Stimulated activated CD4-positive, alpha-beta T cell treated with anti-CD3 and anti-CD28 coated beads, Interleukin-12 subunit alpha, Interleukin-12 subunit beta, amount 100 ng/mL, for 4 hours (primary cell): Measurements from ENCODE around the gene HDAC4.

ENCODE experiments used
- DNase-seq: peaks from one replicate; pipeline ENCODE4 v3.0.0-alpha.2; 2020

Gene HDAC4

DNA sequence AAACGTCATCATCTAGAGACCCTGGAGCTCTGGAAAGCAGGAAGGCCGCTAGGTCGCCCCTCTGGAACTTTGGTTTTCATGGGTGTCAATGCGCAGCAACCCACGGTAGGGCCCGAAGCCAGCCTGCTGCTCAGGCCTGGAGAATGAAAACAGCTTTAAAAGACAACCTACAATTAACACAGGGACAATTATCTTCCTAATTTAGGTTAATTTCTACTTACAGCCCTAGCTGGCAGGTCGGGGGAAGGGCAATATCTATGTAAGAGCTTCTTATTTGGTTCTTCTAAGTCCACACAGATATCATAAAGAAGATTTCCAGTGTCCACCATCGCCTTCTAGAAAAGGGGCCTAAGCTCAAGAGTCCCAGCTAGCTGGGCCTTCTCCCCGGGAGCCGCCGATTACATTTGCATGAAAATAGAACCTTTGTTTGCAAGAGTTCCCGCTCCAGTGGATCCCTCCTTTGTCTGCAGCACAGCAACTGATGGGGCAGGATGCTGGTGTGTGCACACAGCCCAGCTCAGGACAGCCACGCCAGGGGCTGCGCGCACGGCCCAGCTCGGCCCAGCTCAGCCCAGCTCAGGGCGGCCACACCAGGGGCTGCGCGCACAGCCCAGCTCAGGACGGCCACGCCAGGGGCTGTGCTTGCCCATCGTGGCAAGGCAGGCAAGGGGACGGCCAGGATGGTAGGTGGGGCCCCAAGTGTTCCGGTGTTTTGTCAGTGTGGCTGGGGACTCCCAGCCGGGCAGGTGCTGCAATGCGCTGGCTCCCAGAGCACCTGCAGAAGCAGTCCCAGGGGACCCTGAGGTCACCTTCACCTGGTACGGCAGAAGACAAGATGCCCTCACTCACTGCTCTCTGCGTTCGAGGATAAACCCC is 109.1 kb downstream of the HDAC4 start:
- no peak for DNase-seq

DNA sequence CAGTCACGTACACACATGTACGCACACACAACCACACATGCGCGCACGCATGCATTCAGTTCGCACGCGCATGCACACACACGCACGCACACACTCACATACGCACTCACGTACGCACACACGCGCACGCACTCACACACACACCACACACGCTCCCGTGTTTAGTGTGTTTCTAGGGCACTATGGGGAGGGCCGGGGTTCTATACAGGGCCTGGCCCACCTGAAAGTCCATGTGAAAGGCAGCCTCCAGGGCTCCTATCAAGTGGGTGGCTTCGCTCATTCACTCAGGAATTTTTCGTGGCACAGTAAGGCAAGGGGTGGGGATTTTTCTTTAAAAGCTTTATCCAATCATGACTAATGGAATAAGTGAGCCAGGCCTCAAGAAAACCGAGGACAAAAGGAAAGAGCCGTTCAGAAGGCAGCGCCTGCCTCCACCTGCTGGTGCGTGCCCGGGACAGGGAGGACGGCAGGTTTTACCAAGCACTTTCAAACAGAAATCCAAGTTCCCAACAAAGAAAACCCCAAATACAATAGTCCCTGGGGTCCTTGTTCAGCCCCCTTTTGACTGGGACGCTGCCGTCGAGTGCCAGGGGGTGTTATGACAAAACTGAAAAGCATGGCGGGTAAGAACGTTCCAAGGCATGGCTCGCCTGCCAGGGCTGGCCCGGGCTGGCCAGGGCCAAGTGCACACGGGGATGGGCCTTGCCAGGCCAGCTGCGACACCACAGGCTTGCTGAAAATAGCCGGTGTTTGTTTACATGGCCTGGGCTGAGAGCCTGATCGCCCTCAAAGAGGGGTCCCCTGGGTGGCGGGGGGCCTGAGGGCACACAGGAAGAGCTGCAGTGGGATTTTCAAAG is 110.0 kb downstream of the HDAC4 start:
- DNase-seq: no peak

DNA sequence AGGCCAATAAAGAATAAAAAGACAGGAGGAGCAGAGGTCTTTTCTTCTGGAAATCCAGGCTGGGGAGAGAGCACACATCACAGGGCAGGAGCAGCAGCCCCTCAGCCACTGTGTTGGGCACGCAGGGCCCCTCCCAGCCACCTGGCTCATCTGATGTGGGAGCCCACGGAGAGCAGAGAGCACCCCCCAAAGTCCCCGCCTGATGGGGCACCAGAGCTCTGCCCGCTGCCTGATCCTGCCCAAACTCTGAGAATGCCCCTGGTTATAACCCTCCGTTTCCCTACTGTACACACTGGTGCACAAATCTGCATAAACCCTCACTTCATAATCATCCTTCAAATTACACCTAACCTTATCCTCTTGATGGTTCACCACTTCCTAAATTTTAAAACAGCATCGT is 111.3 kb downstream of the HDAC4 start:
- no peak for DNase-seq

DNA sequence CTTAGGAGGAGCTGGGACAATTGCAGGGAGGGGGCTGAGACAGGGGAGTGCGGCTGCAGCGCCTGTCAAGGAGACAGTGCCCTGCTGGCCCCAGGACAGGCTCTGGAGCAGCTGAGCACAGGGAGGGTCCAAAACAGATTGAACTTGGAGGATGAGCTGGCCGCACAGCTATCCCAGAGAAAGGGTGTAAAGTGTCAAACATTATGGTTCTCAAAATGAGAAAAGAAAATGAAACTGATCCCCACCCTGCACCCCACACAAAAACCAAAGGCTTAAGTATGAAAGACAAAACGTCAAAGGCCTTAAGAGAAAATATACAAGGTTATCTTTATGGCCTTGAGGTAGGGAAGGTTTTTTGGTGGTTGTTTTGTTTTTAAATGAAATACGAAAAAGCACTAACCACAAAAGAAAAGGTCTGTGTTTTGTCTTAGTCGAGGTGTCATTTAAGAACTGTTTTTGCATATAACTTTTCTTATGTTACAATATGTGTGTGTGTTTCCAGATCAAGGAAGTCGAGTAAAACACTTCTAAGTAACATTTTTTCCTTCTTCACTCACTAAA is 111.8 kb downstream of the HDAC4 start:
- DNase-seq: no peak

DNA sequence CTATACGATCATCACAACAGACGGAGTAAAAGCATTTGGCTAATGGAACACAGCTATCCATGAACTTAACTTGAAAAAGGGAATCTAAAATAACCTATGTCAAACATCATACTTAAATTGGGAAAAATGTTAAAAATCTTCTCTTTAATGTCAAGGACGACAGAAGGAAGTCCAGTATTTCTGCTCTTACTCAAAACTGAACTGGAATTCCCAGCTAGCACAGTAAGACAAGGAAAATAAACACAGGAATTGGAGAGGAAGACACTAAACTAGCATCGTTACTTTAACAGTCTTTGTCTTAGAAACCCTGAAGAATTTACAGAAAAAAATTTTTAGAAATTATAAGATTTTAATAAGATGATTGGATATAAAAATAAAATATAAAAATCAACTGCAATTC is 112.6 kb downstream of the HDAC4 start:
- DNase-seq: no peak

DNA sequence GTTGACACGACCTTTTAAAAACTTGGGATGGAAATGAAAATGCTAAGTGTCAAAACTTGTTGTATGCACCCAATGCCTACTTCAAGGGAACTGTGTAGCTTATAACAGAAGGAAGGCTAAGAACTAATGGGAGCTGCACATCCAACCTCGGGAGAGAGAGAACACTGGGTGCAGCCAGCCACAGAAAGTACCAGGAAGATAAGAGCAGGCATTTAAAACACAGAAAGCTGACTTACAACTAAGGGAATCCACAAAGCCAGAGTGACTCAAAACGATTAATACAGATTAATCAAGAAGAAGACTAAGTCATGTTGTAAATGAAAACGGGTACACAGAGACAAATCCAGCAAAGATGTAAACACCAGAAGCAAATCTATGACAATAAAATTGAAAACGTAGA is 113.4 kb downstream of the HDAC4 start:
- DNase-seq: no peak

DNA sequence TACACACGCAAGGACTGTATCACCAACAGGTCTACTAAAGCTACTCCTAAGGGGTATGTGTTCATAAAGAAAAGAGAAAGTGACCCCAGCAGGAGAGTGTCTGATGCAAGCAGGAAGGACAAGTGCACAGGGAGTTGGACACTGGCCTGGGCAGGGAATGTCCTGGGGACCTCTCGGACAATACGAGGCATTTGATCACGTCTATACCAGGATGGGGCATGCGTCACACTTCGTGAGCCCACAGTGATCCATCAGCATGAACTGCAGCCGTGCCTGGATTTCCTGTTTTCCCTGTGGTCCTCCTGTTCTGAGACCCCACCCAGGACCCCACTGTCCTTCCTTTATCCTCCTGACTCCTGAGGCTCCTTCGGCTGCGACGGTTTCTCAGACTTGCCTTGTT is 113.9 kb downstream of the HDAC4 start:
- no peak for DNase-seq

DNA sequence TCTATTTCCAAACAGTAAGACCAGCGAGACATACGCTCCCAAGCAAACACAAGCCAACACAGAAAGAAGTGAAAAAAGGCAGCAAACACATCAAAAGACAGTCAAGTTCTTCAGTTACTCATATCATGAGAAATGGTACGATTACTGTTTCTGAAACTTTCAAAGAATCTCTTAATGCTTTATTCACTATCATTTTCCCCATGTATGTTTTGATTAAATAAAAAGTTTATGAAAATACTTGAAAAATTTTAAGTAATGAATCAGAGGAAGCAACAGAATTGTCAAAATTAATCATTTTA is 114.9 kb downstream of the HDAC4 start:
- no peak for DNase-seq

DNA sequence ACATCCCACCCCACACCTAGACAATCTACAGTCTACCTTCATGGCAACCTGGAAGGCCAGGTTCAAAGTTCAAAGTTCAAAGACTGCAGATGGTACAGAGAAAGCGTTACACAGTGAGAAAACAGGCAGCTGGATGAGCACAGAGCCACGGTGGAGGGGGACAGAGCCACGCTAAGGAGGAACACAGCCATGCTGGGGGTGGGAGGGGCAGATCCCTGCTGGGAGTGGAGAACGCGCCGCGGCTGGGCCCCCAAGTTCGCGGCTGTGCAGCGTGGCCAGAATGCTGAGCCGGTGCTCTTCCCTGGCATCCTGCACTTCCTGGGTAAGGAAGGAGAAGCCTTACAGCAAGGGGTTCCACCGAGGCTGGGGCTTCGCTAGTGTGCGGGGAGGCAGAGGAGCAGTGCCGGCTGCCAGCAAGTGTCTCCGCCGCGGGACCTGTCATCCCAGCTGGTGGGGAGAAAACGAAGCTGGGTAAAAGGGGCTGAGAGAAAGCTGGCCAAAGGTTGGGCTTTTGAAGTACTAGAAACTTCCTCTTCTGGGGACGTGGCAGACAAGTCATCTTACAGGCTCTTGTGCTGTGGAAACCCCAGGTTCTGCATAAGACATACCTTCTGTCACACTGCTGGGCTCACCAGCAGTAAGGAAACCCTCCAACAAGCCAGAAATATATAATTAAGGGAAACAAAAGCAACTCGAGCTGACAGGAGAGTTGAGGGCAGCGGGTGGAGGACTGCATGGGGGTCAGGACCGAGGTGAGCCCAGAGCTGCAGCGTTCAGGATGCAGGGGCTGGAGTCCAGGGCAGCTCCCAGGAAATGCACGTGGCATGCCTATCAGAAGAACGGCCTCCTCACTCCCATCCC is 115.5 kb downstream of the HDAC4 start:
- no peak for DNase-seq

DNA sequence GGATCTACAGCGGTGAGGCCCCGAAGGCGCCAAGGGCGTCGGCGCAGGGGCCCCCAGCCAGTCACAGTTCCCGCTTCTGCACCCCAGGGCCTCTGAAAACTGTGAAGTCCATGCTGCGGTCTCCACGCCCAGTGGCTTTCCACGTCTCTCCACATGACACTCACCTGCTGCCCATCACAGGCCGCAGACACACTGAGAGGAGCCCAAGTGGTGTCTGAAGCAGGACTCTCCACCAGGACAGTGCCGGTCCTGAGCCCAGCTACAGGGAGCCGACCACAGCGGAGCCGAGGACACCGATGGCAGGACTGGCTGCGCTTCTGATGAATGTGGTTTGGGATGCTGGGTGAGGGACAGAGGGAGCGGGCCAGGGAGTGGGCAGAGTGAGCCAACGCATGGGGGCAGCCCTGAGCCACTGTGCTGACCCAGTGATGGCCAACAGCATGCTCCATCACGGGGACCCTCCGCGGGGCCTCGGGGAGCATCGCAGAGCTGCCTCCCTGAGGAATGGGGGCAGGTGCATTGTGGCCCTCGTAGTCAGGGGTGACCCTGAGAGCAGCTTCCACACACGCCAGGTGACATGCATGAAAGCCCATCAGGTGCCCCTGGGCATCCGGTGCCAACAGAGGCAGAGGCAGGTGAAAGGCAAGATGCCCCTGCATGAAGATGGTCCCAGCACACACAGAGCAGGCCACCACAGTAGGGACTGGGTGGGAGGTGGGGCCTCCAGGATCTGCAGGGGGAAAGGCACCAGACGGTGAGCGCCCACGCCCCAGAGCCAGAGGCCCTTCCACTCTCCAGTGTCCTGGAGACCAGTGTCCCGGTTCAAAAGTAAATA is 116.6 kb downstream of the HDAC4 start:
- no peak for DNase-seq

DNA sequence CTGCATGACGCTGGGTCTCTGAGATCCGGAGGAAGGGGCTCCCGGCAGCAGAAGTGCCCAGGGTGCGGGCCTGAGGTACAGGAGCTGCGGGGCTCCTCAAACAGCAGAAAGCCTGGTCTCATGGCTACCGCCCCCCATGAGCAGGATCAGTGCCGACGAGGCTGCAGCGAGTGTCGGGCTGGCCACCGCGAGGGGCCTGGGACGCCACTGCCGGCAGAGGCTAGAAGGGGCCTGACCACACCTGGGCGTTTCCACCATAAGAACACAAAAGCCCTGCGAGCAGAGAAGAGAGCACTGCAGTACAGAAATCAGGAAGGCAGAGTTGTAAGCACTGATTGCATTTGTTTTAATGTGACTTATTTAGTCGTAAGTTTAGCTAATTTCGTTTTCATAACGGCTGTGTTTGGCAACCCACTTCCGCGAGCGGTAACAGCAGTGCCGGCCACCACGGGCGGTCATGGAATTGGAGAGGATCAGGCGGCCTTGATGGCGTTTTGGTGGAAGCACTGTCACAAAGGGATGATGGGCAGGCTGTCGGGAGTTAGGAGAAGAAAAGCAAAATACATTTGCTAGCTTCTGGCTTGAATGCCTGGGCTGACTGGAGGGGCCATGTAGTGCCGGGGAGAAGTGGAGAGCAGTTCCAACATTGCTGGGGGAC is 117.4 kb downstream of the HDAC4 start:
- DNase-seq: no peak

DNA sequence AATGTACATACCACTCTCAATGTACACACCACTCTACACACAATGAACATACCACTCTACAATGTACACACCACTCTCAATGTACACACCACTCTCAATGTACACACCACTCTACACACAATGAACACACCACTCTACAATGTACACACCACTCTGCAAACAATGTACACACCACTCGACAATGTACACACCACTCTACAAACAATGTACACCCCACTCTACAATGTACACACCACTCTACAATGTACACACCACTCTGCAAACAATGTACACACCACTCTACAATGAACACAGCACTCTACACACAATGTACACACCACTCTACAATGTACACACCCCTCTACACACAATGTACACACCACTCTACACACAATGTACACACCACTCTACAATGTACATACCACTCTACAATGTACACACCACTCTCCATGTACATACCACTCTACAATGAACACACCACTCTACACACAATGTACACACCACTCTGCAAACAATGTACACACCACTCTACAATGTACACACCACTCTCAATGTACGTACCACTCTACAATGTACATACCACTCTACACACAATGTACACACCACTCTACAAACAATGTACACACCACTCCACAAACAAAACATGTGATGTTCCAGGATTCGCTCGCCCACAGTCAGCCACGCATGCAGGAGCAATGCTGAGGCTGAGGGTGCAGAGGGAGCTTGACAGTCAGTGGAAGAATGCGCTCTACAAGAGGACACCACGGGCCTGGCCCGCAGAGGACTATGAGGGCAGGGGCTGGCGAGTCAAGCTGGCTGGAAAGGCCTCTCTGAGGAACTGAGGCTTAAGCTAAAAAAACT is 118.2 kb downstream of the HDAC4 start:
- no peak for DNase-seq

DNA sequence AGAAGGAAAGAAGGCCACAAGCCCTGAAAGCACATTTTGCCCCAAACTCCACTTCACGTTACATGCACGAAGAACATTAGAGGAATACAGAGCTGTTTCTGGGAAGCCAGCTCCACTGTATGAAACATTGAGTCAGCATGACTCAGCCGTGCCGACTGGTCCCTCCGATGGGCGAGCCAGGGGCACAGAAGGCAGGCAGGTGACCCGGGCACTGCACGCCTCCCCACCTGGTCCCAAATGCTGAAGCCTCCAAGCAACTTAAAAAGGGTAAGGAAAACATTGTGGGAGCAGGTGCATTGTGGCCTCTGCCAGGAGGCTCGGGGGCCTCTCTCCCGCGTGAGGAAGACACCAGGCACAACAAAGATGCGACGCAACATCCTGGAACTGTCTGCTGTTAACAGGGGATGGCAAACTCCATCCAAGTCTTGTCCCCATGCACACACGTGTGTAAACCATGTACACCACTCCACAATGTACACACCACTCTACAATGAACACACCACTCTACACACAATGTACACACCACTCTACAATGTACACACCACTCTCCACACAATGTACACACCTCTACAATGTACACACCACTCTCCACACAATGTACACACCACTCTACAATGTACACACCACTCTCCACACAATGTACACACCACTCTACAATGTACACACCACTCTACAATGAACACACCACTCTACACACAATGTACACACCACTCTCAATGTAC is 120.4 kb downstream of the HDAC4 start:
- peak; percentile 39 for DNase-seq

DNA sequence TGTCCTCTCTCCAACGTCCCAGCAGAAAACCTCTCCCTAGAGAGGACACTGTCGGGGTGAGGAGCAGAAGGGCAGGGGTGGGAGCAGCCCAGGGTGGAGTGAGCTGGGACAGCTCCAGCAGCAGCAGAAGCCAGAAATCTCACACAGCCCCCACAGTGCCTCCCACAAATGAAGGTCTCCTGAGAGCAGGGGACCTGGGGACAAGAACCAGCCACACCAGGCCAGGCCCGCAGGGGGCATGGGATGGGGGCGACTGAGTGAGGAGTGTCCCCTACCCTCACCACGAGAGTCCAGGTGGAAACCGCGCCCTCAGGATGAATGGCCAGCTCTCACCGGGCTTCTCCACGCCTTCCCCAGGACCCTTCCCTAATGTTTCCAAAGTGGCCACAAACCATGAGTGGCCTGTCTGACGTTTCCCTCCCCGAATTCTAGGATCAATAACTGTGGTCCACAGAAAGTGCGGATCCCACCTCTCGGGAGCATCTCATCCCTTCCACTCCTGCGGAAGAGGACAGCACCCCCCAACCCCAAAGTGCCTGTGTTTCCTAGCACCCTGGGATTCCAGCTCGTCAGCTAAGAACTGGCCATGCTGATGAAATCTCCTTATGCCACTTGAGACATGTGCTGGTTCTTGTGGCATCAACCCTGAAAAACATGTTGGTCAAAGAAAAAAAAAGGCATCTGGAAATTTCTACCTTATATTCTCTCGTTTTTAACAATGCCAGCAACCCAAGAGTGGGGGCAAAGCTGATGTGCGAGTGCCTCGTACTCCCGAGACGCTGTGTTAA is 121.1 kb downstream of the HDAC4 start:
- DNase-seq: no peak

DNA sequence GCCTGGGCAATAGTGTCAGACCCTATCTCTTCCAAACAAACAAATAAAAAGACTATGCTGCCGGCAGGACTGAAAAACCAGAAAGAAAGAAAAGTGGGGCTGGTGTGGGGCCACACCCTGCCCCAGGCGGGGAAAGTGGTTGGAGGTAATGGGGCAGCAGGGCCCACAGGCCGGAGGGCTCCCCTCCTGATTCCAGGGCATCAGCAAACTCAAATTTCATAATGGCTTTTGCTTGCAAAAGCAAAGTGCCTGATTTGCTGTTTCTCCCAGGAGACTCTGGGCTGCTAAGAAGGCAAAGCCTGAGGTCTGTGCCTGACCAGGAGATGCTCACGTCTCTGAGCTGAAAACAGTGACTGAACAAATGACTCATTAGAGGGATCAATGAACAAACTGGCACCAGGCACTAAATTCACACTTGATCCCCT is 121.9 kb downstream of the HDAC4 start:
- no peak for DNase-seq

DNA sequence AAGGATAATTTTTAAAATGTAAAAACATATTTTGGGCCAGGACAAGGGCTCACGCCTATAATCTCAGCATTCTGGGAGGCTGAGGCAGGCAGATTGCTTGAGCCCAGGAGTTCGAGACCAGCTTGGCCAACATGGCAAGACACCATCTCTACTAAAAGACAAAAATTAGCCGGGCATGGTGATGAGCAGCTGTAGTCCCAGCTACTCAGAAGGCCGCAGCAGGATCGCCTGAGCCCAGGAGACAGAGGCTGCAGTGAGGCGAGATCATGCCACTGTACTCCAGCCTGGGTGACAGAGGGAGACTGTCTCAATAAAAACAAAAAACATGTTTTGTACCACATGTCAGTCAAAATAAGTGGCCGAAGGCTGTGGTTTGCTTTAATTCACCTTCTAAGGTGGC is 122.5 kb downstream of the HDAC4 start:
- DNase-seq: no peak

DNA sequence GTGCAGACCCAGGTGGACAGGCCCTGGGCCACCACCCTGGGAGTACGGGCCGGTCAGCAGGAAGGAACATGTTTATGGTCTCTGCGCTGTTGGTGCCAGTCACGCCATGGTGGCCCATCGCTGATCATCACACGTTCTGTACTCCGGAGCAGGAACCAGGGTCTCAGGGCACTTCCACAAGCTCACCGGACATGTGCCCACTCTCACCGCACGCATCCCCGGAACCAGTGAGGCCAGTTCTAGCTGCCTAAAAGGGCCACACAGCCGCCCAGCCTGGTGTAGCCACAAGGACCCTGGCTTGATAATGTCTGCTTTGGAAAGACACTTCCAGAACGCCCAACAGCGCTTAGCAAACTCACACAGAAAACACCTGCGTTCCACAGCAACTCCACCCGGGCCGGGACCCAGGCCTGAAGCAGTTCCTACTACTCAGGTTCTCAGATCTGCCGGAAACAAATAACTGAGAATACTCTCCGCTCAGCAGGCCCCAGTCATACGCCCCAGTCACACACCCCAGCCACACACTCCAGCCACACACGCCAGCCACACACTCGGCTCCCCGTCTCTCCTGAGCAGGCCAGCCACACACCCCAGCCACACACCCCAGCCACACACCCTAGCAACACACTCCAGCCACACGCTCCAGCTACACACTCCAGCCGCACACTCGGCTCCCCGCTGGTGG is 123.3 kb downstream of the HDAC4 start:
- DNase-seq: no peak

DNA sequence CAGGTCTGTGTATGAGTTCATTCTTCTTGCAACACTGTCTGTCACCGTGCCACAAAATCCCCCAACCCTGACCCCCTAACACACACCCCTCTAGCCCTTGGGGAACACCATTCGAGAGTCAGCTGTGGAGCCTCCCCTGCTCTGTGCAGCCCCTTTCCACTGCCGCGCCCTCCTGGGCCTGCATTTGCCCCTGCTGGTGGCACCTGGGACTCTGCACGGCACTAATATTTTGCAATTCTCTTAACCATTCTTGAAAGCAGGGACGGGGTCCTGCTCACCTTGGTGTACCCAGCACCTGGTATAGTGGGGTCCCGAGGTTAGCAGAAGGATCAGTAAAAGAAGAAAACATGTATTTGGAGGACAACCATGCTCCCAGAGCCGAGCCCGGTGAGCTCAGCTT is 124.0 kb downstream of the HDAC4 start:
- DNase-seq: no peak
